H1 (cell line): ENCODE data around the gene SH3PXD2B. TPM values are rescaled to one million over a fixed set of nuclear protein-coding genes. Genes with fewer than 3 reads are reported as not detected.

Experiments used
- CTCF ChIA-PET: fragments of 300-600 bp; sonication (Branson Sonifier 250); formaldehyde crosslinking; loops from one replicate; lab custom pipeline; 2021; ENCODE audit not compliant: partially characterized antibody; lab: Charles Lee
- POLR2A ChIA-PET: fragments of 300-600 bp; sonication (Branson Sonifier 250); formaldehyde crosslinking; loops from one replicate; lab custom pipeline; 2021; ENCODE audit warnings: inconsistent platforms; ENCODE audit not compliant: partially characterized antibody; lab: Charles Lee
- DNase-seq, 2 experiments: peaks; one replicate each; pipeline versions ENCODE4 v3.0.0 to v3.0.0-alpha.2; 2010 to 2022; ENCODE audit warnings: low spot score in 2 of 2, low read depth in 1 of 2, mixed read lengths in 1 of 2
- FAIRE-seq: peaks from 2 replicates; lab custom pipeline; 2011; peaks lifted over from hg19 to GRCh38; lab: Jason Lieb, UNC
- H2AFZ ChIP-seq: 2 replicates; pipeline ENCODE4 v1.8.1; 2012; ENCODE audit warnings: low read length, inconsistent platforms
- H2AK5ac ChIP-seq: 2 replicates; pipeline ENCODE4 v1.6.1; 2013; ENCODE audit warnings: low read depth, low read length
- H2BK120ac ChIP-seq: replicated peaks from 2 replicates; pipeline ENCODE3; 2013; ENCODE audit warnings: low read depth, low read length, inconsistent platforms
- H2BK12ac ChIP-seq: 2 replicates; pipeline ENCODE4 v1.6.1; 2013; ENCODE audit warnings: low read depth, low read length
- H2BK15ac ChIP-seq: 2 replicates; pipeline ENCODE4 v1.6.1; 2013; ENCODE audit warnings: low read length
- H2BK20ac ChIP-seq: 2 replicates; pipeline ENCODE4 v1.6.1; 2013; ENCODE audit warnings: low read length
- H2BK5ac ChIP-seq: 2 replicates; pipeline ENCODE4 v1.6.1; 2013; ENCODE audit warnings: low read depth, low read length
- H3K14ac ChIP-seq: 2 replicates; pipeline ENCODE4 v1.6.1; 2013; ENCODE audit warnings: inconsistent platforms; ENCODE audit not compliant: insufficient read length
- H3K18ac ChIP-seq: 2 replicates; pipeline ENCODE4 v1.6.1; 2013; ENCODE audit warnings: low read length; ENCODE audit errors: extremely low read depth
- H3K23ac ChIP-seq: 2 replicates; pipeline ENCODE4 v1.6.1; 2013; ENCODE audit warnings: inconsistent platforms; ENCODE audit not compliant: insufficient read length
- H3K23me2 ChIP-seq: 2 replicates; pipeline ENCODE4 v1.6.1; 2013; ENCODE audit warnings: low read depth, low read length
- H3K27ac ChIP-seq: 2 replicates; pipeline ENCODE4 v1.6.1; 2011; ENCODE audit warnings: low read depth, low read length, inconsistent platforms
- H3K27me3 ChIP-seq, 4 experiments: replicated peaks in 1 of 4; 1 replicate in 1 of 4; 2 replicates in 3 of 4; pipeline versions ENCODE4 v1.6.1 to v1.8.1; 2011 to 2013; ENCODE audit warnings: low read length in 3 of 4, mild to moderate bottlenecking in 3 of 4, inconsistent platforms in 2 of 4, mixed read lengths in 2 of 4, moderate library complexity in 1 of 4; ENCODE audit not compliant: control insufficient read depth in 3 of 4, insufficient read depth in 3 of 4; ENCODE audit errors: extremely low read depth in 1 of 4
- H3K36me3 ChIP-seq, 4 experiments: 2 replicates each; pipeline versions ENCODE4 v1.6.1 to v1.8.1; 2011 to 2013; ENCODE audit warnings: mild to moderate bottlenecking in 4 of 4, low read length in 3 of 4, moderate library complexity in 2 of 4, control low read depth in 1 of 4, inconsistent platforms in 1 of 4; ENCODE audit not compliant: insufficient read depth in 4 of 4, control insufficient read depth in 2 of 4
- H3K4ac ChIP-seq: replicated peaks from 2 replicates; pipeline ENCODE3; 2013; ENCODE audit warnings: low read length, low read depth, mixed read lengths, inconsistent platforms; ENCODE audit not compliant: insufficient read length
- H3K4me1 ChIP-seq, 4 experiments: replicated peaks in 1 of 4; 1 replicate in 1 of 4; 2 replicates in 3 of 4; pipeline versions ENCODE4 v1.6.1 to v1.8.1; 2011 to 2013; ENCODE audit warnings: low read length in 3 of 4, inconsistent platforms in 2 of 4, mixed read lengths in 1 of 4; ENCODE audit not compliant: insufficient read depth in 4 of 4, control insufficient read depth in 3 of 4
- H3K4me2 ChIP-seq, 2 experiments: 2 replicates each; pipeline versions ENCODE4 v1.6.1 to v1.8.1; 2011 to 2013; ENCODE audit warnings: low read depth in 2 of 2, low read length in 2 of 2, control low read depth in 1 of 2, inconsistent platforms in 1 of 2, mild to moderate bottlenecking in 1 of 2; ENCODE audit not compliant: insufficient read depth in 1 of 2
- H3K4me3 ChIP-seq, 4 experiments: fragments of 200-600, 300-600 bp in 1 of 4; sonication (generic), shearing (Covaris generic), sonication (Bioruptor Twin) in 1 of 4; 2 replicates each; pipeline versions ENCODE4 v1.5.1 to v1.8.1; 2011 to 2016; ENCODE audit warnings: low read length in 4 of 4, low read depth in 3 of 4, control low read depth in 2 of 4, inconsistent platforms in 2 of 4, mild to moderate bottlenecking in 2 of 4, mixed read lengths in 1 of 4, moderate library complexity in 1 of 4; ENCODE audit not compliant: insufficient read depth in 2 of 4; ENCODE audit errors: extremely low read depth in 1 of 4
- H3K56ac ChIP-seq: replicated peaks from 2 replicates; pipeline ENCODE3; 2013; ENCODE audit warnings: low read depth, mild to moderate bottlenecking, mixed read lengths, low read length, inconsistent platforms; ENCODE audit not compliant: insufficient read length
- H3K79me1 ChIP-seq: 2 replicates; pipeline ENCODE4 v1.6.1; 2013; ENCODE audit warnings: low read depth, low read length, control low read depth
- H3K79me2 ChIP-seq, 2 experiments: 2 replicates each; pipeline versions ENCODE4 v1.6.1 to v1.8.1; 2012 to 2013; ENCODE audit warnings: low read length in 2 of 2, mild to moderate bottlenecking in 2 of 2, inconsistent platforms in 1 of 2; ENCODE audit not compliant: insufficient read depth in 2 of 2, control insufficient read depth in 1 of 2
- H3K9ac ChIP-seq, 4 experiments: replicated peaks in 1 of 4; 1 replicate in 1 of 4; 2 replicates in 3 of 4; pipeline versions ENCODE4 v1.6.1 to v1.8.1; 2011 to 2013; ENCODE audit warnings: low read depth in 3 of 4, low read length in 3 of 4, control low read depth in 2 of 4, mild to moderate bottlenecking in 2 of 4, moderate library complexity in 2 of 4, inconsistent platforms in 1 of 4; ENCODE audit errors: extremely low read depth in 1 of 4
- H3K9me3 ChIP-seq, 2 experiments: 2 replicates each; pipeline versions ENCODE4 v1.6.1 to v1.8.1; 2012 to 2013; ENCODE audit warnings: mild to moderate bottlenecking in 2 of 2, moderate library complexity in 2 of 2, control low read depth in 1 of 2, inconsistent platforms in 1 of 2, low read depth in 1 of 2, low read length in 1 of 2, mixed read lengths in 1 of 2; ENCODE audit not compliant: insufficient read depth in 2 of 2
- H4K20me1 ChIP-seq, 2 experiments: replicated peaks in 1 of 2; 2 replicates each; pipeline versions ENCODE3 to v1.8.1; 2011 to 2013; ENCODE audit warnings: inconsistent platforms in 2 of 2, low read length in 2 of 2, mild to moderate bottlenecking in 1 of 2; ENCODE audit not compliant: insufficient read depth in 2 of 2, control insufficient read depth in 1 of 2
- H4K5ac ChIP-seq: 2 replicates; pipeline ENCODE4 v1.6.1; 2013; ENCODE audit warnings: low read length, low read depth, mixed read lengths, inconsistent platforms; ENCODE audit not compliant: insufficient read length
- H4K8ac ChIP-seq: 2 replicates; pipeline ENCODE4 v1.8.0; 2013; ENCODE audit warnings: mild to moderate bottlenecking, moderate library complexity, low read length, inconsistent platforms; ENCODE audit not compliant: insufficient read depth; ENCODE audit errors: extremely low read depth
- H4K91ac ChIP-seq: replicated peaks from 2 replicates; pipeline ENCODE3; 2013; ENCODE audit warnings: low read length, mixed read lengths, inconsistent platforms; ENCODE audit not compliant: insufficient read length
- TAF7 ChIP-seq: optimal IDR thresholded peaks from 2 replicates; pipeline ENCODE3; 2011; ENCODE audit warnings: low read depth, mild to moderate bottlenecking, inconsistent platforms, low read length, moderate library complexity, borderline replicate concordance
- WGBS, 2 experiments: shearing (Covaris generic) in 1 of 2; methylation state at CpG; one replicate each; pipeline versions ENCODE4 v1.1.6 to v1.1.7; 2013 to 2015; ENCODE audit warnings: low lambda C conversion rate in 2 of 2, mixed read lengths in 2 of 2, inconsistent platforms in 1 of 2, low coverage in 1 of 2, missing lambda C conversion rate in 1 of 2; ENCODE audit not compliant: insufficient replicate concordance in 2 of 2, insufficient coverage in 1 of 2, insufficient read length in 1 of 2; ENCODE audit errors: extremely low coverage in 1 of 2, missing lambda C conversion rate in 1 of 2; 5-methylcytosine and 5-hydroxymethylcytosine counted together
- polyA plus RNA-seq, 7 experiments: library from polyadenylated mRNA; depleted of rRNA in 3 of 7; stranded (reverse) in 5 of 7; unstranded in 2 of 7; fragments of >200 nt in 5 of 7; fragments of 200-250 nt in 2 of 7; gene quantifications; 1 replicate in 5 of 7; 2 replicates in 1 of 7; 4 replicates in 1 of 7; pipeline versions ENCODE4 v1.2.1 to v1.2.3, GENCODE V29; 2011 to 2013; ENCODE audit warnings: missing spikeins in 2 of 7, mixed read lengths in 2 of 7
- total RNA-seq: library from RNA; stranded (reverse); fragmentation: NEBNext Ultra II Directional; extraction: Animal tissue kit (Norgen Biotek cat#: 25700); gene quantifications from 2 replicates; pipeline ENCODE4 v1.2.1, GENCODE V29; 2021

The SH3PXD2B gene
- total and polyA plus RNA-seq, 2 of the 8 experiments (the other 6 are each of a cell fraction or from before 2014, with no cell fraction given): 32.9 to 72.9 TPM

DNA sequence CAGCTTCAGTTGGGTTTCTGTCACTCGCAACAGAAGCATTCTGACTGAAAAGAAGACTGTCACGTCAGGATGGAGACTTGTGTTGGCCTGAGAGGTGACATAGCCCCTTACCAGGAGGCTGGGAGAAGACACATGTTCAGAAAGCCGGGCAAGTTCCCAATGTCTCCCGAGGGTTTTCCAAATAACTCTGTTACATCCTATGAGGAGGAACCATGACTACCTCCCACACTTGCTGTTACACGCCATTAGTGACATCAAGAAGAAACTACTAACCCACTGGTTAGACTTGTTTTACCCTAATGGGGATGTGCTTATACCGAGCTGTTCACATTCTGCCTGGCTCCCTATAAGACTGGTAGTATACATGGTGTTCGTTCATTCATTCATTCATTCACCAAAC, 33.3 kb downstream of the SH3PXD2B start:
- no peak overlapping the region for H4K91ac ChIP-seq
- H3K79me1 ChIP-seq: peaks cover 5% of the 10 kb centered on the region; the same call in 1 of the 2 replicates
- H3K9ac ChIP-seq: no peak overlapping the region
- H3K4me3 ChIP-seq: no peak overlapping the region
- H2AFZ ChIP-seq: no peak overlapping the region
- FAIRE-seq (no peak), DNase-seq (no peak)
- no peak overlapping the region for H3K4ac ChIP-seq
- WGBS, 2 experiments: 83% methylated on average over 7 of the region's 7 CpGs; no CpG with 5 or more reads in 1 of the 2 experiments
- no peak overlapping the region for H2BK12ac ChIP-seq
- no peaks in the 10 kb centered on the region; a peak in 2 of 7 replicates for H3K4me1 ChIP-seq
- no peak overlapping the region for H2BK5ac ChIP-seq
- no peak overlapping the region for H3K27ac ChIP-seq
- POLR2A ChIA-PET: no interaction called here
- H3K36me3 ChIP-seq: peaks cover 3 to 37% (median 19%) of the 10 kb centered on the region in 4 experiments
- no peak overlapping the region for H4K5ac ChIP-seq
- H2AK5ac ChIP-seq: no peak overlapping the region
- no peaks in the 10 kb centered on the region for H3K23me2 ChIP-seq
- H3K18ac ChIP-seq: no peak overlapping the region
- no peak for TF ChIP-seq TAF7
- TF ChIP-seq, all 59 proteins: peak for 0
- Histone ChIP-seq H2BK15ac (no peak overlapping the region), H4K8ac (no peak overlapping the region), H2BK20ac (no peak overlapping the region), H2BK120ac (no peak overlapping the region), H3K79me2 (peaks cover 0 to 20% of the 10 kb centered on the region in 2 experiments; a peak in 2 of 4 replicates), H3K27me3 (no peaks in the 10 kb centered on the region), H4K20me1 (peaks cover 7 to 15% of the 10 kb centered on the region in 2 experiments), H3K23ac (no peak overlapping the region), H3K14ac (no peak overlapping the region), H3K9me3 (no peaks in the 10 kb centered on the region), H3K56ac (no peak overlapping the region), H3K4me2 (no peak overlapping the region)
- CTCF ChIA-PET: interaction anchor here (1.3 to 5.2 kb wide), 2 partner anchors 31 to 51 kb away, joined by 4 to 27 read pairs; no protein-coding TSS in a partner anchor
